BE2C (cell line): ENCODE data around the gene MTERF4.

Experiments used
- DNase-seq: peaks from one replicate; pipeline ENCODE4 v3.0.0-alpha.2; 2020
- H3K27me3 ChIP-seq: fragments of 250-450 bp; sonication (Bioruptor Pico); 2 replicates; pipeline ENCODE4 v1.5.1; 2020; ENCODE audit warnings: mild to moderate bottlenecking
- H3K36me3 ChIP-seq: fragments of 250-450 bp; sonication (Bioruptor Pico); 2 replicates; pipeline ENCODE4 v1.5.1; 2020; ENCODE audit warnings: mild to moderate bottlenecking
- H3K4me1 ChIP-seq: fragments of 250-450 bp; sonication (Bioruptor Pico); 2 replicates; pipeline ENCODE4 v1.5.1; 2020
- H3K4me3 ChIP-seq: 2 replicates; pipeline ENCODE4 v1.5.1; 2011; ENCODE audit warnings: low read depth, low read length
- H3K9me3 ChIP-seq: fragments of 250-450 bp; sonication (Bioruptor Pico); 2 replicates; pipeline ENCODE4 v1.5.1; 2020
- CTCF ChIP-seq: IDR thresholded peaks from 2 replicates; pipeline ENCODE4 v1.5.1; 2012; ENCODE audit warnings: mild to moderate bottlenecking, low read depth, low read length

Gene MTERF4

GRCh38 chr2:241136191-241136590 lies 34.1 kb upstream of the MTERF4 start:
- Histone ChIP-seq H3K4me1 (no peaks in the 10 kb centered on the region), H3K4me3 (no peak overlapping the region), H3K36me3 (peaks cover 13% of the 10 kb centered on the region), H3K27me3 (no peaks in the 10 kb centered on the region), H3K9me3 (no peaks in the 10 kb centered on the region)
- TF ChIP-seq CTCF: no peak
- no peak for DNase-seq

- H3K36me3 ChIP-seq: peaks cover 13% of the 10 kb centered on the region
- no peak for DNase-seq
- H3K27me3 ChIP-seq: no peaks in the 10 kb centered on the region
- H3K4me1 ChIP-seq: no peaks in the 10 kb centered on the region
- no peak overlapping the region for H3K4me3 ChIP-seq
- no peaks in the 10 kb centered on the region for H3K9me3 ChIP-seq
- no peak for TF ChIP-seq CTCF
Measured at GRCh38 chr2:241135737-241136136, 33.6 kb upstream of the MTERF4 start.

GRCh38 chr2:241134711-241135110 lies 32.6 kb upstream of the MTERF4 start:
- no peaks in the 10 kb centered on the region for H3K4me1 ChIP-seq
- DNase-seq: no peak
- TF ChIP-seq CTCF: no peak
- no peak overlapping the region for H3K4me3 ChIP-seq
- no peaks in the 10 kb centered on the region for H3K9me3 ChIP-seq
- no peaks in the 10 kb centered on the region for H3K27me3 ChIP-seq
- peaks cover 10% of the 10 kb centered on the region for H3K36me3 ChIP-seq

GRCh38 chr2:241133436-241133820 lies 31.3 kb upstream of the MTERF4 start:
- Histone ChIP-seq H3K4me3 (no peak overlapping the region), H3K4me1 (no peaks in the 10 kb centered on the region), H3K36me3 (peaks cover 10% of the 10 kb centered on the region), H3K9me3 (no peaks in the 10 kb centered on the region), H3K27me3 (no peaks in the 10 kb centered on the region)
- no peak for DNase-seq
- no peak for TF ChIP-seq CTCF

- peaks cover 6% of the 10 kb centered on the region for H3K36me3 ChIP-seq
Measured at GRCh38 chr2:241132538-241133435, 30.7 kb upstream of the MTERF4 start.

More at GRCh38 chr2:241132538-241133435, 30.7 kb upstream of the MTERF4 start:
- no peak for DNase-seq
- Histone ChIP-seq H3K4me1 (no peaks in the 10 kb centered on the region), H3K9me3 (no peaks in the 10 kb centered on the region), H3K4me3 (no peak overlapping the region), H3K27me3 (no peaks in the 10 kb centered on the region)
- TF ChIP-seq CTCF: no peak
